ENCODE measurements around the gene PCCA.

DNA sequence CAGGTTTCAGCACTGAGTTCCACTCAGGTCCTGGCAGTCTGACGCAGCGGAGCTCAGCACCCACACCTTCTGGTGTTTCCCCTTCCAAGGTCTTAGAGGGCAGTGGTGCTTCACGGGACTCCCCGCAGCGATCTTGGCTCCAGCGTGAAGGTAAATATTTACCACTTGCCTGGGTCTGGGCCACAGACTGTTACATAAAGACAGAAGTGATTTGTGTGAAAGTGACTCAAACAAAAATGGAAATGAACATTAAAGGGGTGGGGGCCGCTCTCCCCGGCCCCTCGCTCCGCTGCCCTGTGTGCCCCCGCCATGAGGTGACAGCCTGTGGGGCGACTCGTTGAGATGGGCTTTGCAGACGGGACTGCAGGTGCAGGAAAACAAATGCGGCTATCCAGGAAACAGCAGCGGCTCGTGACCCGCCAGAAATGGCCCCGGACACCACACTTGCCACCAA is 444.7 kb downstream of the PCCA start:
- TF ChIP-seq, protein P1, sequence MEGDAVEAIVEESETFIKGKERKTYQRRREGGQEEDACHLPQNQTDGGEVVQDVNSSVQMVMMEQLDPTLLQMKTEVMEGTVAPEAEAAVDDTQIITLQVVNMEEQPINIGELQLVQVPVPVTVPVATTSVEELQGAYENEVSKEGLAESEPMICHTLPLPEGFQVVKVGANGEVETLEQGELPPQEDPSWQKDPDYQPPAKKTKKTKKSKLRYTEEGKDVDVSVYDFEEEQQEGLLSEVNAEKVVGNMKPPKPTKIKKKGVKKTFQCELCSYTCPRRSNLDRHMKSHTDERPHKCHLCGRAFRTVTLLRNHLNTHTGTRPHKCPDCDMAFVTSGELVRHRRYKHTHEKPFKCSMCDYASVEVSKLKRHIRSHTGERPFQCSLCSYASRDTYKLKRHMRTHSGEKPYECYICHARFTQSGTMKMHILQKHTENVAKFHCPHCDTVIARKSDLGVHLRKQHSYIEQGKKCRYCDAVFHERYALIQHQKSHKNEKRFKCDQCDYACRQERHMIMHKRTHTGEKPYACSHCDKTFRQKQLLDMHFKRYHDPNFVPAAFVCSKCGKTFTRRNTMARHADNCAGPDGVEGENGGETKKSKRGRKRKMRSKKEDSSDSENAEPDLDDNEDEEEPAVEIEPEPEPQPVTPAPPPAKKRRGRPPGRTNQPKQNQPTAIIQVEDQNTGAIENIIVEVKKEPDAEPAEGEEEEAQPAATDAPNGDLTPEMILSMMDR (IDR thresholded peaks at IDR 0.05): no peak
- TF ChIP-seq NFE2L2 (conservative IDR thresholded peaks at IDR 0.05; ENCODE audit: low read length): no peak
- no peak for TF ChIP-seq ZSCAN20 (CRISPR knock-in tag; IDR thresholded peaks at IDR 0.05)
- no peak for TF ChIP-seq EP300 (IDR thresholded peaks at IDR 0.05)
- no peak for TF ChIP-seq SMC3 (IDR thresholded peaks at IDR 0.05)
- no peak for TF ChIP-seq MAX (IDR thresholded peaks at IDR 0.05)
- no peak for TF ChIP-seq JUN (IDR thresholded peaks at IDR 0.05)
- TF ChIP-seq KDM1A (IDR thresholded peaks at IDR 0.05; ENCODE audit: low read depth): no peak
- TF ChIP-seq RCOR1 (IDR thresholded peaks at IDR 0.05; ENCODE audit: low read depth, low read length): no peak
- TF ChIP-seq, protein P2, sequence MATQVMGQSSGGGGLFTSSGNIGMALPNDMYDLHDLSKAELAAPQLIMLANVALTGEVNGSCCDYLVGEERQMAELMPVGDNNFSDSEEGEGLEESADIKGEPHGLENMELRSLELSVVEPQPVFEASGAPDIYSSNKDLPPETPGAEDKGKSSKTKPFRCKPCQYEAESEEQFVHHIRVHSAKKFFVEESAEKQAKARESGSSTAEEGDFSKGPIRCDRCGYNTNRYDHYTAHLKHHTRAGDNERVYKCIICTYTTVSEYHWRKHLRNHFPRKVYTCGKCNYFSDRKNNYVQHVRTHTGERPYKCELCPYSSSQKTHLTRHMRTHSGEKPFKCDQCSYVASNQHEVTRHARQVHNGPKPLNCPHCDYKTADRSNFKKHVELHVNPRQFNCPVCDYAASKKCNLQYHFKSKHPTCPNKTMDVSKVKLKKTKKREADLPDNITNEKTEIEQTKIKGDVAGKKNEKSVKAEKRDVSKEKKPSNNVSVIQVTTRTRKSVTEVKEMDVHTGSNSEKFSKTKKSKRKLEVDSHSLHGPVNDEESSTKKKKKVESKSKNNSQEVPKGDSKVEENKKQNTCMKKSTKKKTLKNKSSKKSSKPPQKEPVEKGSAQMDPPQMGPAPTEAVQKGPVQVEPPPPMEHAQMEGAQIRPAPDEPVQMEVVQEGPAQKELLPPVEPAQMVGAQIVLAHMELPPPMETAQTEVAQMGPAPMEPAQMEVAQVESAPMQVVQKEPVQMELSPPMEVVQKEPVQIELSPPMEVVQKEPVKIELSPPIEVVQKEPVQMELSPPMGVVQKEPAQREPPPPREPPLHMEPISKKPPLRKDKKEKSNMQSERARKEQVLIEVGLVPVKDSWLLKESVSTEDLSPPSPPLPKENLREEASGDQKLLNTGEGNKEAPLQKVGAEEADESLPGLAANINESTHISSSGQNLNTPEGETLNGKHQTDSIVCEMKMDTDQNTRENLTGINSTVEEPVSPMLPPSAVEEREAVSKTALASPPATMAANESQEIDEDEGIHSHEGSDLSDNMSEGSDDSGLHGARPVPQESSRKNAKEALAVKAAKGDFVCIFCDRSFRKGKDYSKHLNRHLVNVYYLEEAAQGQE (IDR thresholded peaks at IDR 0.05): no peak
- no peak for TF ChIP-seq JUNB (IDR thresholded peaks at IDR 0.05)

Data from A549 (cell line).